ENCODE measurements around the gene SLC22A23. TPM values are rescaled to one million over a fixed set of nuclear protein-coding genes. Genes with fewer than 3 reads are reported as not detected.

Gene SLC22A23
- total RNA-seq, 2 experiments from 2014 or later: 0.75 to 0.83 TPM

DNA sequence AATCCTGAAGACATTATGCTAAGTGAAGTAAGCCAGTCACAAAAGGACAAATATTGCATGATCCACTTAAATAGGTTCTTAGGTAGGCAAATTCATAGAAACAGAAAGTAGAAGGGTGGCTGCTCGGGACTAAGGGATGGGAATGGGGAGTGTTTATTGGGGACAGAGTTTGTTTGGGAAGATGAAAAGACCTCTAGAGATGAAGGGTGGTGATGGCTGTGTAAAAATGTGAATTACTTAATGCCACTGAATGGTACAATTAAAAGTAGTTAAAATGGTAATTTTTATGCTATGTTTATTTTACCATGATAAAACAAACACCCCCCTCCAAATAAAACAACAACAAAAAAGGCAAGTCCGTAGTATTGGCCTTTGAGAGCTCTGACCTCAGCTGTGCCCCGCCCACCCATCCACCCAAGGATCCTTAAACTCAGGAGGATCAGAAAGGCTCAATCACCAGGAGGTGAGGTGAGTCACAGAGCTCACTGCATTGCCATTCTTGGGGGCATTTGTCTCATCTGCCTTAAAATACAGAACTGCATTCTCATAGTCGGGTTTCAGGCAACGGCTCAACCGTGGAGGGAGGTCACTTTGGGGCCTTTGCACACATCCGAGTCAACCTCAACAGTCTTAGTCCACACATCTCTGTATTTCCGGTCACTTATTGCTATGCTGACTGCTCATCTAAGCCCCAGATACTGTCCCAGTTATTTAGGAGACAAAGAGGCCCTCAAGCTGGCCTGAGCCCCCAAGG lies 96.7 kb downstream of the SLC22A23 start:
- no peaks in the 10 kb centered on the region for H3K36me3 Mint-ChIP-seq (ENCODE audit: low read depth)
- CTCF ChIA-PET: no interaction called here
- POLR2A ChIA-PET: interaction anchor here (1.1 kb wide), 1 partner anchor 10 kb away, joined by 3 read pairs; no protein-coding TSS in a partner anchor
- H3K4me1 Mint-ChIP-seq: peaks cover 13% of the 10 kb centered on the region
- H3K27me3 Mint-ChIP-seq: peaks cover 18% of the 10 kb centered on the region
- no peaks in the 10 kb centered on the region for H3K9me3 Mint-ChIP-seq
- no peak overlapping the region for H3K27ac Mint-ChIP-seq
- H3K4me3 Mint-ChIP-seq: no peak overlapping the region
- DNase-seq: no peak

DNA sequence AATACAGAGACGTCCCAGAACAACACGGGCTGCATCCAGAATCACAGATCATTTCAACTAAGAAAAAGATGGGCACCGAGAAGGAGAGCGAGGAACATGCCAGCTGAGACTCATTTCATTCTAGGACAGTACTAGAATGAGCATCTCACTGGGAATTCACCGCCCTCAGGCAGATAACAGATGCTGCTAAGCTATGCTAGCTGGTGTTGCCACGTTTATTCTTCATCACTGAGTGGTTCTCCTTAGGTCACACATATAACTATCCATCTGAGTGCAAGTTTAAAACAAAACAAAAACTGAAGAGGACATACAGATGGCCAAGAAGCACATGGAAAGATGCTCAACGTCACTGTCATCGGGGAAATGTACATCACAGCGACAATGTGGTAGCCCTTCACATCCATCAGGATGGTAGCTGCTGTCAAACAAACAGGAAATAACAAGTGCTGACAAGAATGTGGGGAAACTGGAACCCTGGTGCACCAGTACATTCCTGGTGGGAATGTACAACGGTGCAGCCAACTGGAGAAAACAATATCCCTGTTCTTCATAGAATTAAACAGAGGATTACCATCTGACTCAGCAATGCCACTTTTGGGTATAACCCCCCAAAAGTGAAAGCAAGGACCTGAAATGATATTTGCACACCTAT lies 97.6 kb downstream of the SLC22A23 start:
- CTCF ChIA-PET: no interaction called here
- H3K36me3 Mint-ChIP-seq (ENCODE audit: low read depth): no peaks in the 10 kb centered on the region

DNA sequence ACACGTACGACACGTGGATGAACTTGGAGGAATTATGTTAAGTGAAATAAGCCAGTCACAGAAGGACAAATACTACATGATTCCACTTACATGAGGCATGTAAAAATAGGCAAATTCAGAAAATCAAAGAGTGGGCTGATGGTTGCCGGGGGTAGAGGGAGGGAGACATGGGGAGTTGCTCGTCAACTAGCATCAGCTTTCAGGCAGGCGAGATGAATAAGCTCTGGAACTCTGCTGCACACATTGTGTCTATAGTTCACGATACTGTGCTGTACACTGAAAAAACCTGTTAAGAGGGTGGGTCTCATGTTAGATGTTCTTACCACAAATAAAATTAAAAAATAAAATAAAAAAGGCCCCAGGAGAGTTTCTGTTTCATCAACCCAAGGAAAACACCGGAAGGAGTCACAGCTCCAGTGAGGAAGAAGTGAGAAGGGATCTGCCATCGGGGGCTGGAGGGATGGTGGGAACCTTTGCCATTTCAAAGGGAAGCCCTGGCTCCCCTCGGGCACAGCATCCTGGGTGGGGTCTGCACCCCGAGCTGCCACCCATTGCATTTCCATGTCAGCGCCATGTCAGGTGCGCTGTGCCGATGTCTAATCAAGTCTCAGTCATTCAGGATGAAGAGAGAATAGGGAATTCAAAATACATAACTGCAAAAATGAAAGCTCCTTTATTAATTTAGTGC lies 98.3 kb downstream of the SLC22A23 start:
- DNase-seq: no peak
- Mint-ChIP-seq H3K9me3 (no peaks in the 10 kb centered on the region), H3K27ac (no peak overlapping the region), H3K4me1 (peaks cover 12% of the 10 kb centered on the region), H3K27me3 (peaks cover 19% of the 10 kb centered on the region), H3K36me3 (ENCODE audit: low read depth) (no peaks in the 10 kb centered on the region), H3K4me3 (no peak overlapping the region)
- POLR2A ChIA-PET: no interaction called here
- CTCF ChIA-PET: no interaction called here

More for the DNA sequence above, 97.6 kb downstream of the SLC22A23 start:
- Mint-ChIP-seq H3K27me3 (peaks cover 19% of the 10 kb centered on the region), H3K4me3 (no peak overlapping the region), H3K27ac (no peak overlapping the region), H3K4me1 (peaks cover 13% of the 10 kb centered on the region), H3K9me3 (no peaks in the 10 kb centered on the region)
- POLR2A ChIA-PET: no interaction called here
- no peak for DNase-seq

DNA sequence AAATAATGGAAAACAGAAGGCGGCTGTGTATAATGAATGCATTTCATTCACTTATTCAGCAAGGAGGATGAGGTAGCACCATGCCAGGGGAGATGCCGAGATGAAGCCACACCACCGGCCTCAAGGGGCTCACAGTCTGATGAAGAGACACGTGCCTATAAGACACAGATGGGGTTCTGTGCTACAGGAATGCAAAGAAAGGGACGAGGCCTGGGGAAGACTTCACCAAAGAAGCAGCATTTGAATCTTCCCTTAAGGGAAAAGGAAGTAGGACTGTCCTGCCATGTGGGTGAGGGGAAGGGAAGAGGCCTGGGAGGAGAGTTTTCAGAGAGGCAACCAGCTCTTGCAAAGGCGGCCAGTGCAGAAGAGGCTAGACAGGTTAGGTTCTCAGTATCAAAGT lies 99.2 kb downstream of the SLC22A23 start:
- ChIA-PET POLR2A (no interaction called here), CTCF (no interaction called here)
- Mint-ChIP-seq H3K36me3 (ENCODE audit: low read depth) (no peaks in the 10 kb centered on the region), H3K9me3 (no peaks in the 10 kb centered on the region), H3K4me1 (peaks cover 12% of the 10 kb centered on the region), H3K27ac (no peak overlapping the region), H3K4me3 (no peak overlapping the region), H3K27me3 (peaks cover 19% of the 10 kb centered on the region)
- no peak for DNase-seq

DNA sequence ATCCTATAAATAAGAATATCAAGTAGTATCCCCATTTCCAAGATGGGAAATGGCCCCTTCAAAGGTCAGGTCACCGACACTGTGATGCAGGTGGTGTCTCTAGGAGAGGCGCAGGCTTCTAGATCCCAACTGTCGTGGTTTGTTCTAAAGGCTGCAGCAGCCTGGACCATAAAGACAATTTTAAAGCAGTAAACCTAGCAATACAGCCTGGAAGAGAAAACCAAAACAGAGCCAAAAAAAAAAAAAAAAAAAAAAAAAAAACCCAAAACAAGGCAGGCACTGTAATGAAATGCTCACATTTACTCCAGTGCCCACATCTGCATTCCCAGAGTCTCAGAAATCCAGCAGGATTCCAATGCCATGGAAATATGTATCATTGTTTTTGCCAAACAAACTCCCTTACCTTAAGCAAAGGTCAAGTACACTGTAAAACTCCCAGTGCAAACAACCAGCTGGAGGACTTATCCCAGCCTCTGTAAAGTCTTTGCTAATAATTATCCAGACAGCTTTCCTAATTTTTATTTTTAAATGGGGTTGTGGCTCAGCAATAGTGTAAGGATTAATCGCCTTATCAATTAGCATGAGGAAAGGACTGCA lies 99.9 kb downstream of the SLC22A23 start:
- Mint-ChIP-seq H3K36me3 (ENCODE audit: low read depth) (no peaks in the 10 kb centered on the region), H3K27ac (no peak overlapping the region), H3K9me3 (no peaks in the 10 kb centered on the region), H3K4me3 (no peak overlapping the region), H3K4me1 (peaks cover 12% of the 10 kb centered on the region), H3K27me3 (peaks cover 23% of the 10 kb centered on the region)
- ChIA-PET POLR2A (no interaction called here), CTCF (no interaction called here)
- no peak for DNase-seq

DNA sequence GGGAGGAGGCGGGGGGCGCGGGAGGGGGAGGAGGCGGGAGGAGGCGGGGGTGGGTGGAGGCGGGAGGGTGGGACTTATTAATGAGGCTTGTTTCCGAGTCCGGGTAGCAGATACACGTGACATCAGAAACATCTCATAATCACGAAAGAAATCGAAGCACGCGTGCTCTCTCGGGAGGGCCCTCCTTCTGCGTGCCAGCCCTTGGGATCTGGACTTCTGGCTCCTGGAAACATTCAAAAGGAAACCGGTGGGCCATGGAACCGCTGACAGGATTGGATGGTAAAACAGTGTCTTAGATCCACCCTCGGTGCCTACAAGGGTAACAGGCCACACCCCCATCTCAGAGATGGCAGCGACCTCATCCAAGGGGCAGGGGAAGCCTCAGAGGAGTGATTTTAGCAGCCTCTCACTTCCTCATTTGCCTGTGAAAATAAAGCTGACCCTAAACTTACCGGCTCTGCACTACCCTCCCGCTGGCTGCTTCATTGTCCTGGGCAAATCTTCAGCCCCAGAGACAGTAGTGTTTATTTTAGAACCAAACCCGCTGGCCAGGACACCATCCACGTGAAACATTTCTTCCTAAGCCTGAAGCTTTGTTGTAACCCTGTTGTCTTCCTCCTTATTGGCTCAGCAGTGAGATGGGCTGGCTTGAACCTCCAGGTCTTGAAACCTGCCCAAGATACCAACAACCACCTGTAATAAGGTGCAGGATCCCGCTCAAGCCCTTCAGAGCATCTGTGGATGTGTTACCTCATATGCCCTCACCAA lies 100.6 kb downstream of the SLC22A23 start:
- Mint-ChIP-seq H3K27me3 (peaks cover 23% of the 10 kb centered on the region), H3K4me1 (peaks cover 12% of the 10 kb centered on the region), H3K27ac (peak overlapping the region; percentile 5), H3K9me3 (no peaks in the 10 kb centered on the region), H3K4me3 (peak overlapping the region; percentile 62), H3K36me3 (ENCODE audit: low read depth) (no peaks in the 10 kb centered on the region)
- CTCF ChIA-PET: no interaction called here
- peak; percentile 54 for DNase-seq
- POLR2A ChIA-PET: no interaction called here

DNA sequence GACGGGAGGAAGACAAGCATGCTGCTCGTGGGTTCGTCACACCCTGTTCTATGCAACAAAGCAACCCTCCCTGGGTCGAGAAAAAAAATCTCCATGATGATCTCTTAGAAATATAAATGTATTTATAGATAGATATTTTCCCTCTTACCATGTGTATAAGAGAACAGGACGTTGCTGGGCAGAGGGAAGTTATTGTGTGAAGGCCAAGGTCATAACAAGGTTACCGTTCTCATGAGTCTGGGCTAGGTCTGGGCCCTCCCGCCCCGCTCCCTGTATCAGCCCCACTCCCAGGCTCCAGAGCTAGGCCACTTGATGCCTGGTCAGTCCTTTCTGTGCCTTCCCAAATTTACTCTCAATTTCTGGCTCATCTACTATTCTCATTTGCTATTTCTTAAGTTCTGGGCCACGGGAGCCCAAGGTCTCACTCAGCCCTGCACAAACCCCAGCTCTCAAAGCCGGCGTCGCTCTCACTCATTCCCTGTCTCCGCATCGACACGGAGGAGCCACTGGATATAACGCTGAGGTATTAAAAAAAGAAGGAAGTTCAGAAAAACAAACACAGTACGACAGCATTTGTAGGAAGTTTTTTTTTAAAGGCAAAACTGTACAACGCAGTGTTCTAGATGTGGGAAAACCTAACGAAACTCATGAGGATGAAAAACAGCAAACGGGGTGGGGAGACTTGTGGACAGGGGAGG lies 101.3 kb downstream of the SLC22A23 start:
- H3K27ac Mint-ChIP-seq: peak overlapping the region; percentile 41
- peaks cover 12% of the 10 kb centered on the region for H3K4me1 Mint-ChIP-seq
- CTCF ChIA-PET: no interaction called here
- H3K36me3 Mint-ChIP-seq (ENCODE audit: low read depth): no peaks in the 10 kb centered on the region
- POLR2A ChIA-PET: no interaction called here
- H3K4me3 Mint-ChIP-seq: peak overlapping the region; percentile 73
- DNase-seq: no peak
- no peaks in the 10 kb centered on the region for H3K9me3 Mint-ChIP-seq
- peaks cover 23% of the 10 kb centered on the region for H3K27me3 Mint-ChIP-seq

DNA sequence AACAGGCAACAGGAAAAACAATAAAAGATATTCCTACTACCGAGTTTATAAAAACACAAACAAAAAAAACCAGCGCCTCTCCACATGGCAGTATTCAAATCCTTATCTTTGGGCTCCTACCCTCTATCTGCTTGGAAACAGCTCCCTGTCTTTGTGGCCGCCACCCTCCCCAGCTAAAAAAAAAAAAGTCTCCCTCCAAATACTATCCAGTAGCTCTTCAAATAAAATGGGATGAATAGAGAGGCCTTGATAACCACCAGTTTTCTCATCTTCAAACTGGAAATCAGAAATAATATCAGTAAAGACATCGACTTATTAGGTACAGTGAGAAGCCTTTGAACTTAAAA lies 101.9 kb downstream of the SLC22A23 start:
- Mint-ChIP-seq H3K4me1 (peaks cover 12% of the 10 kb centered on the region), H3K27ac (no peak overlapping the region), H3K9me3 (no peaks in the 10 kb centered on the region), H3K27me3 (peaks cover 23% of the 10 kb centered on the region), H3K36me3 (ENCODE audit: low read depth) (no peaks in the 10 kb centered on the region), H3K4me3 (no peak overlapping the region)
- DNase-seq: no peak
- CTCF ChIA-PET: no interaction called here
- POLR2A ChIA-PET: no interaction called here

DNA sequence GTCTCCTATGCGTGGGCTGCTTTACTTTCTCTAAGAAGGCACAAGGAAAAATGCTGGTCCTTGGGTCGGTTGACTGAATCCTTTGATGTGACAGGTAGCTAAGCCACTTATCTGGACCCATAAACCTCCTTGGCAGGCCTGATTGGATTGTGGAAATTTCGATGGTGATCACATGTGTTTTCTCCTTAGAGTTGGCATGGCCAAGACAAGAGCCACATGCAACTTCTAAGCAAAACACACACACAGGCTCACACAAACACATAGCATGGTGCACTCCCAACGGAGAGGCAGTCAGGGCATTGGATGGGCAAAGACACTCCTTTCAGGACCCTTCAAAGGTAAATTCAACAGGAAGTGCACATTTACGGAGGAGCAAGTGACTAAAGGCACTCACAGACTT lies 102.9 kb downstream of the SLC22A23 start:
- Mint-ChIP-seq H3K4me1 (peaks cover 12% of the 10 kb centered on the region), H3K36me3 (ENCODE audit: low read depth) (no peaks in the 10 kb centered on the region), H3K27ac (no peak overlapping the region), H3K4me3 (no peak overlapping the region), H3K27me3 (peaks cover 23% of the 10 kb centered on the region), H3K9me3 (no peaks in the 10 kb centered on the region)
- no peak for DNase-seq
- ChIA-PET POLR2A (no interaction called here), CTCF (no interaction called here)

DNA sequence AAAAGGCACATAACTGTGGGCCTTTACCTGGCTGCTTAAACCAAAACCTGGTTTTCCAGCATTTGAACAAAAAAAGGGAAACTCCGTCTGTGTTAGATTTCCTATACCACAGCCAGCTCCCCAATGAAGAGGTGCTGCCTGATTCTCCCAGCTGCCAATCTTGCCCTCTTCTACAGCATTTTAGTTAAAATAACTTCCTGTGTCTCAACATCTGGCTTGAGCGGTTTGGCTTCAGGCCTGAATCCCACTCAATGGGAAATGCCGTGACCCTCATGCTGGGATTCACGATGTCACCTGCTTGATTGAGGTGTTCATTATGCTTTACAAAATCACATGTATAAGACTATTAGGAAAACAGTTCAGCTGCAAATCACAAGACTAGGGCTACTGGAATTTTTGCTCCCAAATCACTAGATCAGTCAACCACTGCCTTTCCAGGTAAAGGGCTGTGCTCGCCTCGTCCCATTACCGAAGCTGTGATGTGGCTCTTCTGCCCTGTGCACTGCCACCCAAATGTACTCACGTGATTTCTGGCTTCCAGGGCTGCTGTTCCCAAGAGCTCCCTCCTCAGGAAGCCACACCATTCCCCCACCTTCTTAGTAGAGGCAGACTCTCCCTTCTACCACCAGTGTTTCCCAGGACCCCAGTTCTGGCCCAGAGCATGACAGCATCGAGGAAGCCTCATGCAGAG lies 103.5 kb downstream of the SLC22A23 start:
- H3K27ac Mint-ChIP-seq: no peak overlapping the region
- H3K4me3 Mint-ChIP-seq: no peak overlapping the region
- peaks cover 23% of the 10 kb centered on the region for H3K27me3 Mint-ChIP-seq
- H3K36me3 Mint-ChIP-seq (ENCODE audit: low read depth): no peaks in the 10 kb centered on the region
- ChIA-PET POLR2A (no interaction called here), CTCF (no interaction called here)
- H3K4me1 Mint-ChIP-seq: peaks cover 12% of the 10 kb centered on the region
- H3K9me3 Mint-ChIP-seq: no peaks in the 10 kb centered on the region
- no peak for DNase-seq

DNA sequence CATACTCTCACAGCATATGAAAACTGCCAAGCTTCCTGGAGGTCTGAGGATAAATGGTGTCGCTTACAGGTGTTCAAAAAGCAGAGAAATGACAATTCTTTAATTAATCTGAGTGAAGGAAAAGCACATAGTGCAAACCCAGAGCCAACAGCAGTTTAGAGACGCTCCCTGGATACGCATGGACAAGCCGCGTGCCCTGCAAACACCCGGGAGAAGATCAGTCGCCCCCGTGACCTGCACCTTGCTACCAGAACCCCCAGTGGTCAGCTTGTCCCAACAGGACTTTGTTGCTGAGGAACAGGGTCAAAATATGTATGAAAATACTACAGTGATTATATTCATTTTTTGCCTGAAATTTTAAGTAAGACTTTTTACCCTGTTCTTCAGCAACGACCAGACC lies 104.2 kb downstream of the SLC22A23 start:
- Mint-ChIP-seq H3K27me3 (peaks cover 19% of the 10 kb centered on the region), H3K4me1 (peaks cover 12% of the 10 kb centered on the region), H3K9me3 (no peaks in the 10 kb centered on the region), H3K27ac (no peak overlapping the region), H3K36me3 (ENCODE audit: low read depth) (no peaks in the 10 kb centered on the region), H3K4me3 (no peak overlapping the region)
- ChIA-PET POLR2A (no interaction called here), CTCF (no interaction called here)
- DNase-seq: no peak

DNA sequence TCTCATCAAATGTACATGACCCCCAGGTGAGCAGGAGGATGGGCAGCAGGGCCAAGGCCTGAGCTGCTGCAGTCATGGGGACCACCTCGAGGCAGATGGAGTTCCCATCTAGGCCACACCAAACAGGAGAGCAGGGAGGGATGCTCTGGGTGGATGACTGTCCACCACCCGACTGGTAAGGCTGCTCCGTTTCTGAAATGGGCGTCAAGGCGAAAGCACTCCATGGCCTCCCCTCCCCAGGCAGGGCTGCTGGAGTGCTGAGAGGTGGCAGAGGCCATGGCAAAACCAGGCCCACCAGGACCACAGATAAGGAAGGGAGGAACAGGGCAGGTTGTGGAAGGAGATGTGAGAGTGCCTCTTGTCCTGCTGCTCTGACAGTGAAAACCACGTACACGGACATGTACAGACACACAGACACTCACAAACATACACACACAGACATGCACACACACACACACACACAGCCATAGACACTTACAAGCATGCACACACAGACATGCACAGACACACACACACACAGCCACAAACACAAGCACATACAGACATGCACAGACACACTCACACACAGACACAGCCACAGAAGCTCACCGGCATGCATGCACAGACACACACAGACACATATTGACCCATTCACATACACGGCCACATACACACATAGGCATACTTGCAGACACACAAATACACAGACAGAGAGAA lies 104.9 kb downstream of the SLC22A23 start:
- CTCF ChIA-PET: no interaction called here
- no peak overlapping the region for H3K4me3 Mint-ChIP-seq
- peaks cover 12% of the 10 kb centered on the region for H3K4me1 Mint-ChIP-seq
- no peak for DNase-seq
- H3K36me3 Mint-ChIP-seq (ENCODE audit: low read depth): no peaks in the 10 kb centered on the region
- H3K27ac Mint-ChIP-seq: no peak overlapping the region
- H3K27me3 Mint-ChIP-seq: peaks cover 18% of the 10 kb centered on the region
- POLR2A ChIA-PET: no interaction called here
- H3K9me3 Mint-ChIP-seq: no peaks in the 10 kb centered on the region
